H1 (cell line): ENCODE results near the gene FAIM2. TPM values are rescaled to one million over a fixed set of nuclear protein-coding genes. Genes with fewer than 3 reads are reported as not detected.

Source experiments
- TBP ChIP-seq: IDR thresholded peaks from 2 replicates; pipeline ENCODE4 v1.6.1; 2011; ENCODE audit warnings: low read depth, low read length, improper control_type of control experiment
- polyA plus RNA-seq, 7 experiments: library from polyadenylated mRNA; depleted of rRNA in 3 of 7; stranded (reverse) in 5 of 7; unstranded in 2 of 7; fragments of >200 nt in 5 of 7; fragments of 200-250 nt in 2 of 7; gene quantifications; 1 replicate in 5 of 7; 2 replicates in 1 of 7; 4 replicates in 1 of 7; pipeline versions ENCODE4 v1.2.1 to v1.2.3, GENCODE V29; 2011 to 2013; ENCODE audit warnings: missing spikeins in 2 of 7, mixed read lengths in 2 of 7
- total RNA-seq: library from RNA; stranded (reverse); fragmentation: NEBNext Ultra II Directional; extraction: Animal tissue kit (Norgen Biotek cat#: 25700); gene quantifications from 2 replicates; pipeline ENCODE4 v1.2.1, GENCODE V29; 2021

The FAIM2 gene
- total and polyA plus RNA-seq, 2 of the 8 experiments (the other 6 are each of a cell fraction or from before 2014, with no cell fraction given): 0.89 to 1.3 TPM

- TF ChIP-seq TBP: no peak
Measured at GRCh38 chr12:49865109-49865781, 38.5 kb downstream of the FAIM2 start (continued).
